Ishikawa (cell line): Measurements from ENCODE around the gene PPP1R3F.

Experiments
- CEBPB ChIP-seq: IDR thresholded peaks from 2 replicates; pipeline ENCODE4 v1.6.1; 2012
- CREB1 ChIP-seq: IDR thresholded peaks from 2 replicates; pipeline ENCODE4 v1.6.1; 2012; ENCODE audit warnings: low read depth
- EGR1 ChIP-seq: IDR thresholded peaks from 2 replicates; pipeline ENCODE4 v1.6.1; 2012
- EP300 ChIP-seq: IDR thresholded peaks from 2 replicates; pipeline ENCODE4 v1.6.1; 2012; ENCODE audit warnings: borderline replicate concordance
- FOXM1 ChIP-seq: IDR thresholded peaks from 2 replicates; pipeline ENCODE4 v1.6.1; 2012; ENCODE audit warnings: low read depth, borderline replicate concordance
- NFIC ChIP-seq: IDR thresholded peaks from 2 replicates; pipeline ENCODE4 v1.6.1; 2012
- RAD21 ChIP-seq: IDR thresholded peaks from 2 replicates; pipeline ENCODE4 v1.6.1; 2012; ENCODE audit warnings: low read depth
- TAF1 ChIP-seq: IDR thresholded peaks from 2 replicates; pipeline ENCODE4 v1.6.1; 2012; ENCODE audit warnings: low read depth, mild to moderate bottlenecking
- TCF12 ChIP-seq: IDR thresholded peaks from 2 replicates; pipeline ENCODE4 v1.6.1; 2012; ENCODE audit warnings: low read depth
- TEAD4 ChIP-seq: IDR thresholded peaks from 2 replicates; pipeline ENCODE4 v1.6.1; 2012
- YY1 ChIP-seq: IDR thresholded peaks from 2 replicates; pipeline ENCODE4 v1.6.1; 2012; ENCODE audit warnings: low read depth
- ZBTB7A ChIP-seq: IDR thresholded peaks from 2 replicates; pipeline ENCODE4 v1.6.1; 2012; ENCODE audit warnings: low read depth
- TF ChIP-seq, protein P1 (sequence below): IDR thresholded peaks from 2 replicates; pipeline ENCODE4 v1.6.1; 2012
- TF ChIP-seq, protein P2 (sequence below): IDR thresholded peaks from 2 replicates; pipeline ENCODE4 v1.6.1; 2012; ENCODE audit warnings: low read depth, mild to moderate bottlenecking
- TF ChIP-seq, protein P3 (sequence below): IDR thresholded peaks from 2 replicates; pipeline ENCODE4 v1.6.1; 2012

Gene PPP1R3F

DNA sequence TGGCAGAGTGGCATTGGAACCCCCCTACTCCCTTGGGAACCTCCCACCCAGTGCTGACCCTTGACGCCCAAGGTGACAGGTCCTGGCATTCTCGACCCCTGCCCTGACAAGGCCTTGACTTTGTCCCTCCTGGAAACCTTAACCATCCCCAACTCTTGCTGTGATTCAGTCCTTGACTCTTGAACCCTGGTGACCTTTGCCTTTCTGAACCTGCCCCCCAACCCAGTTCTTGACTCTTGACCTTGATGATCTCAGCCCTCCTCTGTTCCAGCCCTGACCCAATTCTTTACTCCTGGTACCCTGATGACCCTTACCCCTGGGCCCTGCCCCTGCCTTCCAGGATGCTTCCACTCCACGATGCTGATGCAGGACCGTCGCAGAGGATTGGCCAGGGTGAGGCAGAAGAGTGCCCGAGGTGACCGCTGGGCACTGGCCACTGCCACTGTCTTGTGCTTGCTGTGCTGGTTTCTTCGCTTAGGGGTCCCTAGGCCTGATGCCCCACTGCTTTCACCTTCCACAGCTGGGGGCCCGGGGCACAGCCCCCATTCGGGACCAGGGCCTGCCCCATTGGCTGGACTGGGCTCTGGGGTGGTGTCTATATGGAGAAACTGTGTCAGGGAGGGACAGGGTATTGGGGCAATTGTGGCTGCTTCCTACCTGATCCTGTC, 38.1 kb upstream of the PPP1R3F start:
- TF ChIP-seq, protein P1, sequence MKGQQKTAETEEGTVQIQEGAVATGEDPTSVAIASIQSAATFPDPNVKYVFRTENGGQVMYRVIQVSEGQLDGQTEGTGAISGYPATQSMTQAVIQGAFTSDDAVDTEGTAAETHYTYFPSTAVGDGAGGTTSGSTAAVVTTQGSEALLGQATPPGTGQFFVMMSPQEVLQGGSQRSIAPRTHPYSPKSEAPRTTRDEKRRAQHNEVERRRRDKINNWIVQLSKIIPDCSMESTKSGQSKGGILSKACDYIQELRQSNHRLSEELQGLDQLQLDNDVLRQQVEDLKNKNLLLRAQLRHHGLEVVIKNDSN, result no peak
- no peak for TF ChIP-seq TEAD4
- TF ChIP-seq TCF12, result no peak
- no peak for TF ChIP-seq EGR1
- no peak for TF ChIP-seq TAF1
- TF ChIP-seq CEBPB, result no peak
- TF ChIP-seq, protein P2, sequence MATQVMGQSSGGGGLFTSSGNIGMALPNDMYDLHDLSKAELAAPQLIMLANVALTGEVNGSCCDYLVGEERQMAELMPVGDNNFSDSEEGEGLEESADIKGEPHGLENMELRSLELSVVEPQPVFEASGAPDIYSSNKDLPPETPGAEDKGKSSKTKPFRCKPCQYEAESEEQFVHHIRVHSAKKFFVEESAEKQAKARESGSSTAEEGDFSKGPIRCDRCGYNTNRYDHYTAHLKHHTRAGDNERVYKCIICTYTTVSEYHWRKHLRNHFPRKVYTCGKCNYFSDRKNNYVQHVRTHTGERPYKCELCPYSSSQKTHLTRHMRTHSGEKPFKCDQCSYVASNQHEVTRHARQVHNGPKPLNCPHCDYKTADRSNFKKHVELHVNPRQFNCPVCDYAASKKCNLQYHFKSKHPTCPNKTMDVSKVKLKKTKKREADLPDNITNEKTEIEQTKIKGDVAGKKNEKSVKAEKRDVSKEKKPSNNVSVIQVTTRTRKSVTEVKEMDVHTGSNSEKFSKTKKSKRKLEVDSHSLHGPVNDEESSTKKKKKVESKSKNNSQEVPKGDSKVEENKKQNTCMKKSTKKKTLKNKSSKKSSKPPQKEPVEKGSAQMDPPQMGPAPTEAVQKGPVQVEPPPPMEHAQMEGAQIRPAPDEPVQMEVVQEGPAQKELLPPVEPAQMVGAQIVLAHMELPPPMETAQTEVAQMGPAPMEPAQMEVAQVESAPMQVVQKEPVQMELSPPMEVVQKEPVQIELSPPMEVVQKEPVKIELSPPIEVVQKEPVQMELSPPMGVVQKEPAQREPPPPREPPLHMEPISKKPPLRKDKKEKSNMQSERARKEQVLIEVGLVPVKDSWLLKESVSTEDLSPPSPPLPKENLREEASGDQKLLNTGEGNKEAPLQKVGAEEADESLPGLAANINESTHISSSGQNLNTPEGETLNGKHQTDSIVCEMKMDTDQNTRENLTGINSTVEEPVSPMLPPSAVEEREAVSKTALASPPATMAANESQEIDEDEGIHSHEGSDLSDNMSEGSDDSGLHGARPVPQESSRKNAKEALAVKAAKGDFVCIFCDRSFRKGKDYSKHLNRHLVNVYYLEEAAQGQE, result no peak
- no peak for TF ChIP-seq RAD21

DNA sequence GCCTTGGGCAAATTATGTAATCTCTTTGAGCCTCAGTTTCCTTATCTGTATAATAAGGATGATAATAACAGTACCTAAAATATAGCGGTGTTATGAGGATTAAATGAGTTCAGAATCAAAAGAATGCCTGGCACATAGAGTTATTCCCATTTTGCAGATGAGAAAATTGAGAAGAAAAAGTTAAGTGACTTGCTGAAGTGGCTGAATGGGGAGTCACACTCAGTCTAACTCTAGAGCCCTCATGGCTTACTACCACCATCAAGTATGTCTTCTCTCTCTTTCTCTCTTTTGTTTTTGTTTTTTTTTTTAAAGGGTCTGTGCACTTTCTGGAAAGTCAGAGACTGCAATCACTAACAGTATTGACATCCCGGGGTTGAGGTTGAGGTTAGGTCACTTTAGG, 37.1 kb upstream of the PPP1R3F start:
- TF ChIP-seq RAD21 (no peak), NFIC (no peak)

DNA sequence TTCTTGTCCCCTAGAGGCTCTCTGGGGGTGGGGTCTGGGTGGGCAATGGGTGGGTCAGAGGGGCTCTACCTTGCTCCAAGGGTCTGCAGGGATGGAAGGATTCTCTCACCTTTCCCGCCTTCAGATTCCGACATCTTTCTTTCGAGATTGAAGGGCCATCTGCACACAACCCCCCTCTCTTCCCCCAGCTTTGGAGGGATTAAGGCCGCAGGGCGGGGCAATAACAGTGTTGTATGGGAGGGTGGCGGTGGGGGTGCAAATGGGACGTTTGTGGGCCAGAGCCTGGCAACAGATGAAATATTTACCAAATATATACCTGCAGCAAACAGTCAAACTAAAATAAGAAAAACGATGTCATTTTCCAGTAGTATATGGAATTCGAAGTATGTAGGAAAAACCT, 36.4 kb upstream of the PPP1R3F start, which contains the start of gene CACNA1F:
CACNA1F (minus strand) TSS at position 165 of the 400 bp plus-strand sequence; CDS start at position 134, 31 bp downstream.
- TF ChIP-seq, protein P3, sequence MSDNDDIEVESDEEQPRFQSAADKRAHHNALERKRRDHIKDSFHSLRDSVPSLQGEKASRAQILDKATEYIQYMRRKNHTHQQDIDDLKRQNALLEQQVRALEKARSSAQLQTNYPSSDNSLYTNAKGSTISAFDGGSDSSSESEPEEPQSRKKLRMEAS, result no peak
- TF ChIP-seq, protein P1, result no peak
- no peak for TF ChIP-seq FOXM1
- TF ChIP-seq NFIC, result no peak
- TF ChIP-seq CEBPB, result no peak
- no peak for TF ChIP-seq TCF12
- no peak for TF ChIP-seq ZBTB7A
- no peak for TF ChIP-seq EP300
- TF ChIP-seq TEAD4, result no peak
- TF ChIP-seq CREB1, result no peak
- no peak for TF ChIP-seq RAD21
- TF ChIP-seq, protein P2, result no peak
- no peak for TF ChIP-seq TAF1
- TF ChIP-seq EGR1, result no peak
- TF ChIP-seq YY1, result no peak

DNA sequence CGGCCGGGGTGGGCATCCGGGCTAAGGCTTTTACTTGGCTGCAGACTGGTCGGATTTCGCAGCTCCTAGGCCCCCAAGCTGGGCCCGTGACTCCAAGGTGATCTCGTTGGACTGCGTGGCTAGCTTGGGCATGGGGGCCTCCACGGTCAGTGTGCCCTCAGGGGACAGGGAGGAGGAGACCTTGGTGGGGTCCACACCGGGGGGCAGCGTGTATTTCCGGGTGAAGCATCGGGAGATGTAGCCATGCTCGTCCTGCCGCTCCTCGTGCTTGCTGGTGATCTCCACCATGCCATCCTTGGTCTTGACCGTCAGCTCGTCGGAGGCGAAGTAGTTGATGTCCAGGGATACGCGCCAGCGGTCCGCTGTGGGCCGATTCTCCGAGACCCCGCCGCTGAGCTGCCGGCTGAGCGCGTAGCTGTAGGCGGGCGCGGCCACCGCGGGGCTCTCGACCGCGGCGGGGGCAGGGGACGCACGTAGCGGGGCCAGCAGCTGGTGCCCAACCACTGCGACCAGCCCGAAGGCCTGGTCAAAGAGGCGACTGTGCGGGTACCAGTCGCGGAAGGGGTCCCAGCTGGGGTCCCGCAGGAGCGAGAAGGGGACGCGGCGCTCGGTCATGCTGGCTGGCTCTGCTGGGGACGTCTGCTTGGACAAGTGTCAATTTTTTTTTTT, 35.6 kb upstream of the PPP1R3F start:
- no peak for TF ChIP-seq TCF12
- no peak for TF ChIP-seq EGR1
- TF ChIP-seq NFIC, result no peak
- TF ChIP-seq, protein P2, result no peak
- TF ChIP-seq, protein P3, result no peak
- no peak for TF ChIP-seq TEAD4
- no peak for TF ChIP-seq EP300
- no peak for TF ChIP-seq FOXM1
- TF ChIP-seq TAF1, result no peak
- no peak for TF ChIP-seq CREB1
- TF ChIP-seq, protein P1, result no peak
- TF ChIP-seq YY1, result no peak
- no peak for TF ChIP-seq RAD21
- TF ChIP-seq CEBPB, result no peak
